Panc1 (cell line): ENCODE measurements around the gene DMGDH. TPM values are rescaled to one million over a fixed set of nuclear protein-coding genes. Genes with fewer than 3 reads are reported as not detected.

Source experiments
- ATAC-seq: fragments of 200-7000 bp; cut with Tn5 transposase; 2 replicates; pipeline ENCODE4 v1.9.1; 2020; ENCODE audit warnings: mild to moderate bottlenecking, moderate library complexity
- BruUV-seq: library from RNA; stranded (reverse); fragments of 400-500 nt; replicated peaks from 2 replicates; lab custom pipeline; 2021; lab: Mats Ljungman, UMichigan
- CTCF ChIA-PET: fragments of 300-600 bp; sonication (Branson Sonifier 250); formaldehyde crosslinking; loops from one replicate; lab custom pipeline; 2022; ENCODE audit warnings: antibody characterized with exemption; lab: Charles Lee
- POLR2A ChIA-PET: fragments of 300-600 bp; sonication (Branson Sonifier 250); formaldehyde crosslinking; loops from one replicate; lab custom pipeline; 2022; ENCODE audit warnings: antibody characterized with exemption; lab: Charles Lee
- DNase-seq: peaks from one replicate; pipeline ENCODE4 v3.0.0-alpha.2; 2010; ENCODE audit warnings: low read depth, low spot score
- H3K27ac ChIP-seq: 2 replicates; pipeline ENCODE4 v1.5.1; 2011; ENCODE audit warnings: mild to moderate bottlenecking, low read length, inconsistent platforms
- H3K27me3 ChIP-seq: fragments of 200-500 bp; sonication (Bioruptor generic); 2 replicates; pipeline ENCODE4 v1.6.0; 2014; ENCODE audit warnings: low read length, inconsistent platforms; ENCODE audit not compliant: control insufficient read depth, insufficient read depth
- H3K36me3 ChIP-seq: fragments of 200-500 bp; sonication (Bioruptor generic); 2 replicates; pipeline ENCODE4 v1.5.1; 2014; ENCODE audit warnings: inconsistent platforms, mild to moderate bottlenecking, low read length, moderate library complexity; ENCODE audit not compliant: control insufficient read depth, insufficient read depth
- H3K4me1 ChIP-seq: 2 replicates; pipeline ENCODE4 v1.5.1; 2011; ENCODE audit warnings: inconsistent platforms, mild to moderate bottlenecking, low read length, moderate library complexity; ENCODE audit not compliant: control insufficient read depth, insufficient read depth
- H3K4me3 ChIP-seq, 2 experiments: 2 replicates each; pipeline ENCODE4 v1.5.1; 2011 to 2012; ENCODE audit warnings: low read depth in 2 of 2, low read length in 2 of 2, mild to moderate bottlenecking in 2 of 2, inconsistent platforms in 1 of 2, moderate library complexity in 1 of 2
- H3K9me3 ChIP-seq: fragments of 200-500 bp; sonication (Bioruptor generic); 2 replicates; pipeline ENCODE4 v1.5.1; 2014; ENCODE audit warnings: low read depth, mild to moderate bottlenecking, inconsistent platforms, low read length, moderate library complexity; ENCODE audit not compliant: control insufficient read depth, insufficient read depth
- POLR2AphosphoS5 ChIP-seq: IDR thresholded peaks from 2 replicates; pipeline ENCODE4 v1.6.1; 2012; ENCODE audit warnings: mild to moderate bottlenecking, low read depth, low read length, moderate library complexity
- SIN3A ChIP-seq: IDR thresholded peaks from 2 replicates; pipeline ENCODE4 v1.6.1; 2012; ENCODE audit warnings: low read depth, mild to moderate bottlenecking, low read length, moderate library complexity, borderline replicate concordance; ENCODE audit not compliant: insufficient read depth
- TCF7L2 ChIP-seq: IDR thresholded peaks from 2 replicates; pipeline ENCODE4 v1.6.1; 2011; ENCODE audit warnings: mild to moderate bottlenecking, low read depth, low read length, inconsistent platforms
- in situ Hi-C: cut with HindIII; loops from 2 replicates; pipeline ENCODE4 v1.10.0; 2016; ENCODE audit warnings: low sequenced_read_pairs, low pct_unique_long_range_greater_than_20kb
- intact Hi-C: fragments of 100-400 bp; cut with micrococcal nuclease; formaldehyde crosslinking; loops from one replicate; pipeline ENCODE4 v1.10.0; 2022; ENCODE audit not compliant: unreplicated experiment
- total RNA-seq: library from RNA; stranded (reverse); gene quantifications from one replicate; pipeline ENCODE4 v1.2.1, GENCODE V29; 2021; ENCODE audit not compliant: unreplicated experiment
- TF ChIP-seq, protein P1 (sequence below): fragments of 450-650 bp; IDR thresholded peaks from 2 replicates; pipeline ENCODE4 v1.5.1; 2017; ENCODE audit warnings: mild to moderate bottlenecking
- TF ChIP-seq, protein P2 (sequence below), 2 experiments: IDR thresholded peaks; 2 replicates each; pipeline ENCODE4 v1.6.1; 2011 to 2012; ENCODE audit warnings: low read depth in 2 of 2, control low read depth in 1 of 2, low read length in 1 of 2, mild to moderate bottlenecking in 1 of 2, moderate library complexity in 1 of 2; ENCODE audit not compliant: insufficient read depth in 1 of 2

DMGDH gene
- total RNA-seq, 1 experiment from 2014 or later: 0.54 TPM

DNA sequence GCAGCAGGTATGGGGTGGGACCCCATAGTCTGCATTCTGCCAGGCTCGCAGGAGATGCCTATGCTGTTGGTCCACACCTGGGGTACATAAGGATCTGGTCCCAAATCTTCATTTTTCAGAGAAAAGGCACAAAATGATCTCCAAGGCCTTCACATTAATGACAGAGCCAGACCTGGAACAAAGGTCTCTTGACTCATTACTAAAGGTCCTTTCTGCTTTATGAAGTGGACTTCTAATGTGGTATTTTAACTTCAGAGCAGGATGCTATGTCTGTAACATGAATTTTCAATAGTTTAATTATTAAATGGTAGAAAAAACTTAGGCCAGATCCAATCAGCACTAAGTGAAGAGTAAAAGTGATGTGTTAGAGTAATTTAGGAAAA is 38.0 kb downstream of the DMGDH start:
- ChIA-PET POLR2A (no interaction called here), CTCF (no interaction called here)
- H3K27me3 ChIP-seq: peaks cover 14% of the 10 kb centered on the region
- no peak overlapping the region for H3K4me3 ChIP-seq
- no peak for ATAC-seq
- TF ChIP-seq POLR2AphosphoS5 (no peak), TCF7L2 (no peak), SIN3A (no peak)
- TF ChIP-seq, protein P1, sequence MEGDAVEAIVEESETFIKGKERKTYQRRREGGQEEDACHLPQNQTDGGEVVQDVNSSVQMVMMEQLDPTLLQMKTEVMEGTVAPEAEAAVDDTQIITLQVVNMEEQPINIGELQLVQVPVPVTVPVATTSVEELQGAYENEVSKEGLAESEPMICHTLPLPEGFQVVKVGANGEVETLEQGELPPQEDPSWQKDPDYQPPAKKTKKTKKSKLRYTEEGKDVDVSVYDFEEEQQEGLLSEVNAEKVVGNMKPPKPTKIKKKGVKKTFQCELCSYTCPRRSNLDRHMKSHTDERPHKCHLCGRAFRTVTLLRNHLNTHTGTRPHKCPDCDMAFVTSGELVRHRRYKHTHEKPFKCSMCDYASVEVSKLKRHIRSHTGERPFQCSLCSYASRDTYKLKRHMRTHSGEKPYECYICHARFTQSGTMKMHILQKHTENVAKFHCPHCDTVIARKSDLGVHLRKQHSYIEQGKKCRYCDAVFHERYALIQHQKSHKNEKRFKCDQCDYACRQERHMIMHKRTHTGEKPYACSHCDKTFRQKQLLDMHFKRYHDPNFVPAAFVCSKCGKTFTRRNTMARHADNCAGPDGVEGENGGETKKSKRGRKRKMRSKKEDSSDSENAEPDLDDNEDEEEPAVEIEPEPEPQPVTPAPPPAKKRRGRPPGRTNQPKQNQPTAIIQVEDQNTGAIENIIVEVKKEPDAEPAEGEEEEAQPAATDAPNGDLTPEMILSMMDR: no peak
- TF ChIP-seq, protein P2, sequence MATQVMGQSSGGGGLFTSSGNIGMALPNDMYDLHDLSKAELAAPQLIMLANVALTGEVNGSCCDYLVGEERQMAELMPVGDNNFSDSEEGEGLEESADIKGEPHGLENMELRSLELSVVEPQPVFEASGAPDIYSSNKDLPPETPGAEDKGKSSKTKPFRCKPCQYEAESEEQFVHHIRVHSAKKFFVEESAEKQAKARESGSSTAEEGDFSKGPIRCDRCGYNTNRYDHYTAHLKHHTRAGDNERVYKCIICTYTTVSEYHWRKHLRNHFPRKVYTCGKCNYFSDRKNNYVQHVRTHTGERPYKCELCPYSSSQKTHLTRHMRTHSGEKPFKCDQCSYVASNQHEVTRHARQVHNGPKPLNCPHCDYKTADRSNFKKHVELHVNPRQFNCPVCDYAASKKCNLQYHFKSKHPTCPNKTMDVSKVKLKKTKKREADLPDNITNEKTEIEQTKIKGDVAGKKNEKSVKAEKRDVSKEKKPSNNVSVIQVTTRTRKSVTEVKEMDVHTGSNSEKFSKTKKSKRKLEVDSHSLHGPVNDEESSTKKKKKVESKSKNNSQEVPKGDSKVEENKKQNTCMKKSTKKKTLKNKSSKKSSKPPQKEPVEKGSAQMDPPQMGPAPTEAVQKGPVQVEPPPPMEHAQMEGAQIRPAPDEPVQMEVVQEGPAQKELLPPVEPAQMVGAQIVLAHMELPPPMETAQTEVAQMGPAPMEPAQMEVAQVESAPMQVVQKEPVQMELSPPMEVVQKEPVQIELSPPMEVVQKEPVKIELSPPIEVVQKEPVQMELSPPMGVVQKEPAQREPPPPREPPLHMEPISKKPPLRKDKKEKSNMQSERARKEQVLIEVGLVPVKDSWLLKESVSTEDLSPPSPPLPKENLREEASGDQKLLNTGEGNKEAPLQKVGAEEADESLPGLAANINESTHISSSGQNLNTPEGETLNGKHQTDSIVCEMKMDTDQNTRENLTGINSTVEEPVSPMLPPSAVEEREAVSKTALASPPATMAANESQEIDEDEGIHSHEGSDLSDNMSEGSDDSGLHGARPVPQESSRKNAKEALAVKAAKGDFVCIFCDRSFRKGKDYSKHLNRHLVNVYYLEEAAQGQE (IDR thresholded peaks at IDR 0.05; ENCODE audit: insufficient read depth in 1 of 2, low read depth in 2 of 2, low read length in 1 of 2): no peak
- no peaks in the 10 kb centered on the region for H3K4me1 ChIP-seq
- no peak for DNase-seq
- BruUV-seq: no TSS peak
- in situ Hi-C loops (no loop called here), intact Hi-C loops (no loop called here)
- no peaks in the 10 kb centered on the region for H3K36me3 ChIP-seq
- H3K27ac ChIP-seq: no peak overlapping the region
- no peaks in the 10 kb centered on the region for H3K9me3 ChIP-seq

DNA sequence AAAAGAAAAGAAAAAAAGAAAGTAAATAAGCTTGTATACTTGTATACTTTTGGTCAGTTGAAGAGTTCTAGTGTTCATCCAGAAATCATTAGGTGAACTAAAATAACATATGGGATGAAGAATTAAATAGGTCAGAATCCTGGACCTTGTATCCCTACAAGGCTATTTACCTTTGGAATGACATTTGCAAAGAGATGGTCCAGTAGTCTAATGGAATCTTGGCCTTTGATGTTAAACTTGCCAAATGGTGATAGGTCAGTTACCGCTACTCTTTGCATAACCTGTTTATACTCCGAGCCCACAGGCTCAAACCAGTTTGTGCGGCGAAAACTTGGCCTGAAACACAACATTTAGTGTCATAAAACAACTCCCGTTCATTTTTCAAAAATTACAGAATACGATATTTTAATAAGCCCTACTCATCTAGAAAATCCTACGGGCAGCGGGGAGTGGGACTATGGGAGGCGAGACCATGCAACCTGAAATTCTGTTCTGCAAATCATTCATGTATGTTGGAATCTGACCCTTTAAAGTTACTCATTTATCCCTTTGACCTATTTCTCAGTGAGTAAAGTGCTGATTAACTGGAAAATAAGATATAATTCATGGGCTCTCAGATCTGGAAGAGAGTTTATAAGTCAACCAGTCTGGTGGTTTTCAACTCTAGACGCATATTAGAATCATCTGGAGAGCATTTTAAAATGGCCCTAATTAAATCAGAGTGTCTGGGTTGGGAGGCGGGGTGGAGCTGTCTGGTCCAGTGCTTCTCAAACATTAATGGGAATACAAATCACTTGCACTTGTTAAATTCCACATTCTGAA is 38.6 kb downstream of the DMGDH start:
- H3K4me1 ChIP-seq: no peaks in the 10 kb centered on the region
- no peaks in the 10 kb centered on the region for H3K36me3 ChIP-seq
- ATAC-seq (no peak), DNase-seq (no peak)
- intact Hi-C loops (no loop called here), in situ Hi-C loops (no loop called here)
- ChIA-PET POLR2A (interaction anchor here (0.7 kb wide), 1 partner anchor 489 kb away, joined by 8 read pairs; no protein-coding TSS in a partner anchor), CTCF (no interaction called here)
- TF ChIP-seq POLR2AphosphoS5 (no peak), SIN3A (no peak), TCF7L2 (no peak)
- TF ChIP-seq, protein P2 (IDR thresholded peaks at IDR 0.05; ENCODE audit: insufficient read depth in 1 of 2, low read depth in 2 of 2, low read length in 1 of 2): no peak
- TF ChIP-seq, protein P1: no peak
- no peak overlapping the region for H3K27ac ChIP-seq
- BruUV-seq: no TSS peak
- H3K9me3 ChIP-seq: no peaks in the 10 kb centered on the region
- no peak overlapping the region for H3K4me3 ChIP-seq
- peaks cover 14% of the 10 kb centered on the region for H3K27me3 ChIP-seq
